Measurements from ENCODE around the gene TACC2.
"Not testable (repeated sequence)": the region's sequence is repeated elsewhere in the genome, so short reads cannot be mapped to it uniquely, and the experiment has no call there.

The TACC2 gene

GRCh38 chr10:122086416-122087240, 97.7 kb downstream of the TACC2 start:
- DNase-seq (ENCODE audit: low read depth in 2 of 3, low spot score in 1 of 3), result no peak

- no peak for DNase-seq (ENCODE audit: low read depth in 2 of 3, low spot score in 1 of 3)
Observed at GRCh38 chr10:122087436-122087835, 98.5 kb downstream of the TACC2 start.

- no peak for DNase-seq (ENCODE audit: low read depth in 2 of 3, low spot score in 1 of 3)
Observed at GRCh38 chr10:122089311-122090017, 100.5 kb downstream of the TACC2 start.

- no peak for DNase-seq (ENCODE audit: low read depth in 2 of 3, low spot score in 1 of 3)
Observed at GRCh38 chr10:122091722-122092121, 102.8 kb downstream of the TACC2 start.

GRCh38 chr10:122093076-122093475, 104.1 kb downstream of the TACC2 start:
- no peak for DNase-seq (ENCODE audit: low read depth in 2 of 3, low spot score in 1 of 3)

- not testable (repeated sequence) for DNase-seq (ENCODE audit: low read depth in 2 of 3, low spot score in 1 of 3)
Observed at GRCh38 chr10:122096181-122096580, 107.2 kb downstream of the TACC2 start.

- no peak for DNase-seq (ENCODE audit: low read depth in 2 of 3, low spot score in 1 of 3)
Observed at GRCh38 chr10:122096705-122097104, 107.7 kb downstream of the TACC2 start.

- DNase-seq (ENCODE audit: low read depth in 2 of 3, low spot score in 1 of 3), result no peak
Observed at GRCh38 chr10:122097935-122098334, 109.0 kb downstream of the TACC2 start.

- no peak for DNase-seq (ENCODE audit: low read depth in 2 of 3, low spot score in 1 of 3)
Observed at GRCh38 chr10:122098924-122099323, 110.0 kb downstream of the TACC2 start.

GRCh38 chr10:122099562-122099961, 110.6 kb downstream of the TACC2 start:
- no peak for DNase-seq (ENCODE audit: low read depth in 2 of 3, low spot score in 1 of 3)

- DNase-seq (ENCODE audit: low read depth in 2 of 3, low spot score in 1 of 3), result no peak
Observed at GRCh38 chr10:122102146-122102868, 113.3 kb downstream of the TACC2 start.

- DNase-seq (ENCODE audit: low read depth in 2 of 3, low spot score in 1 of 3), result no peak
Observed at GRCh38 chr10:122102869-122103525, 114.0 kb downstream of the TACC2 start.

- no peak for DNase-seq (ENCODE audit: low read depth in 2 of 3, low spot score in 1 of 3)
Observed at GRCh38 chr10:122103592-122103991, 114.6 kb downstream of the TACC2 start.

- not testable (repeated sequence) for DNase-seq (ENCODE audit: low read depth in 2 of 3, low spot score in 1 of 3)
Observed at GRCh38 chr10:122108786-122109185, 119.8 kb downstream of the TACC2 start.

- no peak for DNase-seq (ENCODE audit: low read depth in 2 of 3, low spot score in 1 of 3)
Observed at GRCh38 chr10:122112021-122112616, 123.2 kb downstream of the TACC2 start.

- no peak for DNase-seq (ENCODE audit: low read depth in 2 of 3, low spot score in 1 of 3)
Observed at GRCh38 chr10:122112625-122113160, 123.7 kb downstream of the TACC2 start.

GRCh38 chr10:122113161-122113944, 124.4 kb downstream of the TACC2 start:
- no peak for DNase-seq (ENCODE audit: low read depth in 2 of 3, low spot score in 1 of 3)

GRCh38 chr10:122113945-122114747, 125.2 kb downstream of the TACC2 start:
- DNase-seq (ENCODE audit: low read depth in 2 of 3, low spot score in 1 of 3), result no peak

GRCh38 chr10:122115874-122116273, 126.9 kb downstream of the TACC2 start:
- no peak for DNase-seq (ENCODE audit: low read depth in 2 of 3, low spot score in 1 of 3)
